ENCODE measurements around the gene MMP8. TPM values are rescaled to one million over a fixed set of nuclear protein-coding genes. Genes with fewer than 3 reads are reported as not detected.

MMP8 gene
- total RNA-seq, 2 donors from 2014 or later = not detected

DNA sequence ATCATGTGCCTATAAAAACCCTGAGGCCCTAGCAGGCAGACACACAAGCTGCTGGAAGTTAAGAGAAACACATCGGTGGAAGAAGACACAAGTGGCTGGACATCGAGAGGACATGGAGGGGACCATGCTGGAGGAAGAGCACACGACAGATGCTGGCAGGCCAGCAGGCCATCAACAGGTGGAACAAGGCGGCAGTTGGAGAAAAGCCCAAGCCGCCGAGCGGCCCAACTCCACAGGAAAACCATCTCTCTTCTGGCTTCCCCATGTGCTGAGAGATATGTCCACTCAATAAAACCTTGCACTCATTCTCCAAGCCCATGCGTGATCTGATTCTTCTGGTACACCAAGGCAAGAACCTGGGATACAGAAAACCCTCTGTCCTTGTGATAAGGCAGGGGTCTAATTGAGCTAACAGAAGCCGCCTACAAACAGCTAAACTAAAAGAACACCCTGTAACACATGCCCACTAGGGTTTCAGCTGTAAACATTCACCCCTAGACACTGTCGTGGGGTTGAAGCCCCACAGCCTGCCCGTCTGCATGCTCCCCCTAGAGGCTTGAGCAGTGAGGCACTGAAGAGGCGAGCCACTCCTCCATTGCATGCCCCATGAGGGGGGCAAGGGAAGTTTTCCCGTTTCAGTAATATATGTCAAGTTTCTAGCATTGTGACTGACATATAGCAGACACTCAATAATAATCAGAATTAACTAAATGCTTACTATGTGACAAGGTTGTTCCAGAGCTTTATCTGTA lies 60.6 kb downstream of the MMP8 start:
- 85% methylated on average over 13 of the region's 13 CpGs for WGBS
- no peak for DNase-seq (ENCODE audit: low spot score)
- no peaks in the 10 kb centered on the region for H3K4me1 ChIP-seq (replicated peaks)
- H3K36me3 ChIP-seq = no peaks in the 10 kb centered on the region
- intact Hi-C loops (cut with DNase I) = no loop called here
- H3K9me3 ChIP-seq = no peaks in the 10 kb centered on the region
- no peak overlapping the region for H3K27ac ChIP-seq
- no peak for TF ChIP-seq CTCF (IDR thresholded peaks at IDR 0.05)
- TF ChIP-seq POLR2A (IDR thresholded peaks at IDR 0.05) = no peak
- TF ChIP-seq POLR2AphosphoS5 (IDR thresholded peaks at IDR 0.05) = no peak
- no peak overlapping the region for H3K4me3 ChIP-seq
- H3K27me3 ChIP-seq (replicated peaks; ENCODE audit: insufficient read depth) = no peaks in the 10 kb centered on the region

DNA sequence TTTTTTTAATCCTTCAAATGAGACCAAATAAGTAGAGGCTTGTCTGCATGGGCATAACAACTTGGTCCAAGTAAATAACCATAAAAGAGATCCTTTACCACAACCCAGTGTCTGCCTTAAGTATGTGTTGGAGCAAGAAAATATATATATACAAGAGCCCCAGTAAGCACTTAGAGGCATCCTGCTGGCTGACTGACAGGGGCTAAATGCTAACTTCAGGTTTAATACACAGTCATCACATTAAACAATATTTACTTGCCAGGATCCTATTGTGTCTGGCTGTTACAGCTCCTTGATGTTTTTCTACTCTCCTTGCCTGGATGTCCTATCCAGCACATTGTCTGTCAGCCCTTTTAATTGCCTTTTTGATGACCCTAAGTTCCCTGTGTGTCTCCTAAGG lies 62.1 kb downstream of the MMP8 start:
- H3K27me3 ChIP-seq (replicated peaks; ENCODE audit: insufficient read depth) = no peaks in the 10 kb centered on the region
- intact Hi-C loops (cut with DNase I) = no loop called here

More for the DNA sequence above, 62.1 kb downstream of the MMP8 start:
- Histone ChIP-seq H3K27ac (no peak overlapping the region), H3K36me3 (no peaks in the 10 kb centered on the region), H3K4me3 (no peak overlapping the region), H3K4me1 (replicated peaks) (no peaks in the 10 kb centered on the region), H3K9me3 (no peaks in the 10 kb centered on the region)
- TF ChIP-seq POLR2A (IDR thresholded peaks at IDR 0.05) (no peak), POLR2AphosphoS5 (IDR thresholded peaks at IDR 0.05) (no peak), CTCF (IDR thresholded peaks at IDR 0.05) (no peak)
- no peak for DNase-seq (ENCODE audit: low spot score)

Other genes with a start within 250 kb of the MMP8 start
- gene MMP7, start 194.2 kb downstream of the MMP8 start, total RNA-seq = 100 to 1,000 TPM; 115 to 171 TPM
- gene MMP20, start 99.6 kb downstream of the MMP8 start, total RNA-seq = not detected
- not detected for gene MMP27, start 19.2 kb downstream of the MMP8 start, total RNA-seq
- gene MMP10, start 55.7 kb upstream of the MMP8 start, total RNA-seq = 1 to 10 TPM in 1 of 2 donors, under 1 TPM in 1; 0.18 to 3.6 TPM
- gene MMP1, start 73.2 kb upstream of the MMP8 start, total RNA-seq = 1 to 10 TPM in 1 of 2 donors, not detected in 1; 1.2 TPM
- gene MMP3, start 118.7 kb upstream of the MMP8 start, total RNA-seq = under 1 TPM in 1 of 2 donors, not detected in 1; 0.41 TPM
- gene MMP12, start 150.0 kb upstream of the MMP8 start, total RNA-seq = not detected
- gene MMP13, start 230.8 kb upstream of the MMP8 start, total RNA-seq = 1 to 10 TPM in 1 of 2 donors, not detected in 1; 3.0 TPM

Data from prostate gland (tissue), 2 donors.